Measurements from ENCODE around the gene PTPRM.

- TF ChIP-seq CTCF (IDR thresholded peaks at IDR 0.05): no peak
- TF ChIP-seq EP300 (IDR thresholded peaks at IDR 0.05): no peak
These were observed 554.0 kb downstream of the PTPRM start for GRCh38 chr18:8121101-8121500.

Measured in ovary (tissue), 3 donors.